ENCODE results near the gene TNNC1. TPM values are rescaled to one million over a fixed set of nuclear protein-coding genes. Genes with fewer than 3 reads are reported as not detected.
A peak's percentile ranks its signal among the peaks of the same experiment; 100 is the strongest.

The TNNC1 gene
- total and polyA plus RNA-seq, 2 of the 13 experiments (the other 11 are each of a cell fraction or from before 2014, with no cell fraction given), result 11.8 to 36.4 TPM

DNA sequence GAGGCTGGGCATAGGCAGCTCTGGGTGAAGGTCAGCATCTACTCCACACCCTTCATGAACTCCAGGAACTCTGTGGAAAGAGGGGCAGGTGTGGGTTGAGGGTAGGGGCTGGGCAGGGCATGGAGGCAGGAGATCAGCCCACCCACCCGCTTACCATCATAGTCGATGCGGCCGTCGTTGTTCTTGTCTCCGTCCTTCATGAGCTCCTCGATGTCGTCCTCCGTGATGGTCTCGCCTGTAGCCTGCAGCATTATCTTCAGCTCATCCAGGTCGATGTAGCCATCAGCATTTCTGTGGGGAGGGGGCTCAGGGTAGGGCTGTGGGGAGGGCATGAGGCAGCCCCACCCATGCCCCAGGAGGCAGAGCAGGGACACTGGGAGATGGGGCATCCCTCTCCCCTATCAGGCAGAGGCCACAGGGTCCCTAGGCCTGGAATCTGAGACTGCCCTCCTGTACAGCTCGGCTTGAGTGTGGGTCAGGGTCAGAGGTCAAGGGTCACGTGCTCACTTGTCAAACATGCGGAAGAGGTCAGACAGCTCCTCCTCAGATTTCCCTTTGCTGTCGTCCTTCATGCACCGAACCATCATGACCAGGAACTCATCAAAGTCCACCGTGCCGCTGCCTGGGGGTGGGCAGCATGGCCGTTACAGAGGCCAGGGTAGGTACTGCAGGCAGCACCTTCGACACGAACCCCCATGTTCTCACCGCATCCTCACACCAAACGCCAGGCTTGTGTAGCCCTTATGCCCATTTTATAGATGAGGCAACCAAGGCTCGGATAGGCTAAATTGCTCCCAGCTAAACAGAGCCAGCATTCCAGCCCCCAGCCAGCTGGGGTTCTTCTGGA, 2.4 kb downstream of the TNNC1 start (continued):
- TF ChIP-seq ELF4 (CRISPR knock-in tag; IDR thresholded peaks at IDR 0.05; ENCODE audit: borderline replicate concordance), result no peak
- 0 out of 2 replicates have a peak, but pooled peaks have one; percentile 22 for TF ChIP-seq PPARG (CRISPR knock-in tag; conservative IDR thresholded peaks at IDR 0.05)
- TF ChIP-seq BHLHE40 (IDR thresholded peaks at IDR 0.05; ENCODE audit: low read length), result peak; percentile 76
- TF ChIP-seq ZNF75D (CRISPR knock-in tag; IDR thresholded peaks at IDR 0.05; ENCODE audit: borderline replicate concordance), result no peak
- TF ChIP-seq, protein P1, sequence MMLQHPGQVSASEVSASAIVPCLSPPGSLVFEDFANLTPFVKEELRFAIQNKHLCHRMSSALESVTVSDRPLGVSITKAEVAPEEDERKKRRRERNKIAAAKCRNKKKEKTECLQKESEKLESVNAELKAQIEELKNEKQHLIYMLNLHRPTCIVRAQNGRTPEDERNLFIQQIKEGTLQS (CRISPR knock-in tag; IDR thresholded peaks at IDR 0.05), result no peak
- peak; percentile 40; the same call in 1 of the 2 replicates for TF ChIP-seq HOXA3 (CRISPR knock-in tag; IDR thresholded peaks at IDR 0.05)
- TF ChIP-seq KLF12 (CRISPR knock-in tag; IDR thresholded peaks at IDR 0.05; ENCODE audit: borderline replicate concordance), result no peak
- TF ChIP-seq, protein P2, sequence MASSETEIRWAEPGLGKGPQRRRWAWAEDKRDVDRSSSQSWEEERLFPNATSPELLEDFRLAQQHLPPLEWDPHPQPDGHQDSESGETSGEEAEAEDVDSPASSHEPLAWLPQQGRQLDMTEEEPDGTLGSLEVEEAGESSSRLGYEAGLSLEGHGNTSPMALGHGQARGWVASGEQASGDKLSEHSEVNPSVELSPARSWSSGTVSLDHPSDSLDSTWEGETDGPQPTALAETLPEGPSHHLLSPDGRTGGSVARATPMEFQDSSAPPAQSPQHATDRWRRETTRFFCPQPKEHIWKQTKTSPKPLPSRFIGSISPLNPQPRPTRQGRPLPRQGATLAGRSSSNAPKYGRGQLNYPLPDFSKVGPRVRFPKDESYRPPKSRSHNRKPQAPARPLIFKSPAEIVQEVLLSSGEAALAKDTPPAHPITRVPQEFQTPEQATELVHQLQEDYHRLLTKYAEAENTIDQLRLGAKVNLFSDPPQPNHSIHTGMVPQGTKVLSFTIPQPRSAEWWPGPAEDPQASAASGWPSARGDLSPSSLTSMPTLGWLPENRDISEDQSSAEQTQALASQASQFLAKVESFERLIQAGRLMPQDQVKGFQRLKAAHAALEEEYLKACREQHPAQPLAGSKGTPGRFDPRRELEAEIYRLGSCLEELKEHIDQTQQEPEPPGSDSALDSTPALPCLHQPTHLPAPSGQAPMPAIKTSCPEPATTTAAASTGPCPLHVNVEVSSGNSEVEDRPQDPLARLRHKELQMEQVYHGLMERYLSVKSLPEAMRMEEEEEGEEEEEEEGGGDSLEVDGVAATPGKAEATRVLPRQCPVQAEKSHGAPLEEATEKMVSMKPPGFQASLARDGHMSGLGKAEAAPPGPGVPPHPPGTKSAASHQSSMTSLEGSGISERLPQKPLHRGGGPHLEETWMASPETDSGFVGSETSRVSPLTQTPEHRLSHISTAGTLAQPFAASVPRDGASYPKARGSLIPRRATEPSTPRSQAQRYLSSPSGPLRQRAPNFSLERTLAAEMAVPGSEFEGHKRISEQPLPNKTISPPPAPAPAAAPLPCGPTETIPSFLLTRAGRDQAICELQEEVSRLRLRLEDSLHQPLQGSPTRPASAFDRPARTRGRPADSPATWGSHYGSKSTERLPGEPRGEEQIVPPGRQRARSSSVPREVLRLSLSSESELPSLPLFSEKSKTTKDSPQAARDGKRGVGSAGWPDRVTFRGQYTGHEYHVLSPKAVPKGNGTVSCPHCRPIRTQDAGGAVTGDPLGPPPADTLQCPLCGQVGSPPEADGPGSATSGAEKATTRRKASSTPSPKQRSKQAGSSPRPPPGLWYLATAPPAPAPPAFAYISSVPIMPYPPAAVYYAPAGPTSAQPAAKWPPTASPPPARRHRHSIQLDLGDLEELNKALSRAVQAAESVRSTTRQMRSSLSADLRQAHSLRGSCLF (CRISPR knock-in tag; IDR thresholded peaks at IDR 0.05; ENCODE audit: borderline replicate concordance), result no peak
- TF ChIP-seq KDM1A (CRISPR knock-in tag; IDR thresholded peaks at IDR 0.05), result 0 out of 2 replicates have a peak, but pooled peaks have one; percentile 35
- TF ChIP-seq ZNF749 (CRISPR knock-in tag; IDR thresholded peaks at IDR 0.05; ENCODE audit: borderline replicate concordance), result no peak
- TF ChIP-seq IRX3 (CRISPR knock-in tag; IDR thresholded peaks at IDR 0.05; ENCODE audit: borderline replicate concordance, low read depth), result no peak
- TF ChIP-seq MAX (IDR thresholded peaks at IDR 0.05), result peak; percentile 77
- peak; percentile 95 for TF ChIP-seq NR2F2 (IDR thresholded peaks at IDR 0.05; ENCODE audit: borderline replicate concordance, low read depth)
- no peak for TF ChIP-seq HNF1A (IDR thresholded peaks at IDR 0.05; ENCODE audit: low read depth)
- TF ChIP-seq HNF1A (CRISPR knock-in tag; IDR thresholded peaks at IDR 0.05; ENCODE audit: borderline replicate concordance), result no peak
- TF ChIP-seq YEATS2 (CRISPR knock-in tag; IDR thresholded peaks at IDR 0.05; ENCODE audit: borderline replicate concordance), result no peak
- TF ChIP-seq ZNF564 (CRISPR knock-in tag; IDR thresholded peaks at IDR 0.05), result no peak
- TF ChIP-seq RARG (CRISPR knock-in tag; IDR thresholded peaks at IDR 0.05; ENCODE audit: low read depth), result no peak
- no peak for TF ChIP-seq RBFOX2 (IDR thresholded peaks at IDR 0.05; ENCODE audit: low read depth, low read length)
- no peak for TF ChIP-seq XRCC5 (optimal IDR thresholded peaks at IDR 0.05; ENCODE audit: low read length)
- TF ChIP-seq NFE2L2 (IDR thresholded peaks at IDR 0.05; ENCODE audit: low read length), result no peak

All from HepG2 (cell line).